Activated T-cell treated with anti-CD3 and anti-CD28 coated beads for 48 hours (primary cell): ENCODE data around the gene RRAGB.
"Not testable (repeated sequence)": the region's sequence is repeated elsewhere in the genome, so short reads cannot be mapped to it uniquely, and the experiment has no call there.

Source experiments
- DNase-seq: peaks from one replicate; pipeline ENCODE4 v3.0.0-alpha.2; 2020; ENCODE audit warnings: low read depth

RRAGB gene

DNA sequence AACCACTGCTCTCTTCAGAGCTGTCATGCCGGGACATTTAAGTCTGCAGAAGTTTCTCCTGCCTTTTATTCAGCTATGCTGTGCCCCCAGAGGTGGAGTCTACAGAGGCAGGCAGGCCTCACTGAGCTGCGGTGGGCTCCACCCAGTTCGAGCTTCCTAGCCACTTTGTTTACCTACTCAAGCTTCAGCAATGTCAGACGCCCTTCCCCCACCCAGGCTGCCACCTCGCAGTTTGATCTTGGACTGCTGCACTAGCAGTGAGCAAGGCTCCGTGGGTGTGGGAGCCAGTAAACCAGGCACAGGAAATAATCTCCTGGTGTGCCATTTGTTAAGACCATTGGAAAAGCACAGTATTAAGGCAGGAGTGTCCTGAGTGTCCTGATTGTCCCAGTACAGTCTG lies 56.9 kb downstream of the RRAGB start:
- DNase-seq: not testable (repeated sequence)

- no peak for DNase-seq
Measured at GRCh38 chrX:55777596-55777995, 60.0 kb downstream of the RRAGB start.

GRCh38 chrX:55778322-55778721 lies 60.8 kb downstream of the RRAGB start:
- DNase-seq: no peak

- DNase-seq: no peak
Measured at GRCh38 chrX:55783723-55784122, 66.2 kb downstream of the RRAGB start.

- no peak for DNase-seq
Measured at GRCh38 chrX:55787063-55787462, 69.5 kb downstream of the RRAGB start.

- DNase-seq: no peak
Measured at GRCh38 chrX:55787727-55788126, 70.2 kb downstream of the RRAGB start.

- no peak for DNase-seq
Measured at GRCh38 chrX:55794405-55794804, 76.9 kb downstream of the RRAGB start.

GRCh38 chrX:55796496-55796895 lies 78.9 kb downstream of the RRAGB start:
- no peak for DNase-seq

- DNase-seq: no peak
Measured at GRCh38 chrX:55801811-55802210, 84.3 kb downstream of the RRAGB start.
